Peyer's patch (tissue), 4 donors: ENCODE results near the gene CPPED1. TPM values are rescaled to one million over a fixed set of nuclear protein-coding genes. Genes with fewer than 3 reads are reported as not detected.

Experiments used
- DNase-seq, 3 donors: peaks; one replicate each; pipeline ENCODE4 v3.0.0-alpha.2; 2017 to 2019
- H3K27ac ChIP-seq, 4 donors: fragments of 200-600 bp; sonication (generic); one replicate each; pipeline ENCODE4 v1.5.1; 2016 to 2019
- H3K27me3 ChIP-seq, 2 donors: fragments of 200-600 bp; sonication (generic); one replicate each; pipeline ENCODE4 v1.5.1; 2019
- H3K36me3 ChIP-seq, 3 donors: fragments of 200-600 bp; sonication (generic); one replicate each; pipeline ENCODE4 v1.5.1; 2016 to 2019
- H3K4me1 ChIP-seq, 4 donors: fragments of 200-600 bp; sonication (generic); one replicate each; pipeline ENCODE4 v1.5.1; 2016 to 2019
- H3K4me3 ChIP-seq, 4 donors: fragments of 200-600 bp; sonication (generic); 1 replicate in 3 of 4; 2 replicates in 1 of 4; pipeline ENCODE4 v1.5.1; 2016 to 2019; ENCODE audit warnings: mild to moderate bottlenecking in 1 of 4
- H3K9me3 ChIP-seq, 4 donors: fragments of 200-600 bp; sonication (generic); one replicate each; pipeline ENCODE4 v1.5.1; 2016 to 2019; ENCODE audit warnings: mild to moderate bottlenecking in 1 of 4
- CTCF ChIP-seq, 6 experiments: fragments of 450-650 bp in 4 of 6; fragments of 200-600 bp in 2 of 6; sonication (generic) in 1 of 6; IDR thresholded peaks; one replicate each; pipeline ENCODE4 v1.5.1; 2017 to 2019; ENCODE audit warnings: antibody characterized with exemption in 6 of 6, mild to moderate bottlenecking in 3 of 6, moderate library complexity in 1 of 6
- POLR2A ChIP-seq, 2 donors: fragments of 450-650 bp; IDR thresholded peaks; one replicate each; pipeline ENCODE4 v1.5.1; 2017; ENCODE audit warnings: antibody characterized with exemption in 2 of 2, mild to moderate bottlenecking in 2 of 2, moderate library complexity in 2 of 2
- total RNA-seq, 4 donors: library from RNA; depleted of rRNA; stranded (reverse); fragments of >200 nt; gene quantifications; one replicate each; pipeline ENCODE4 v1.1.0, GENCODE V29; 2016

The CPPED1 gene
- total RNA-seq, 4 donors from 2014 or later, result 26.7 to 47.9 (median 36.3) TPM

DNA sequence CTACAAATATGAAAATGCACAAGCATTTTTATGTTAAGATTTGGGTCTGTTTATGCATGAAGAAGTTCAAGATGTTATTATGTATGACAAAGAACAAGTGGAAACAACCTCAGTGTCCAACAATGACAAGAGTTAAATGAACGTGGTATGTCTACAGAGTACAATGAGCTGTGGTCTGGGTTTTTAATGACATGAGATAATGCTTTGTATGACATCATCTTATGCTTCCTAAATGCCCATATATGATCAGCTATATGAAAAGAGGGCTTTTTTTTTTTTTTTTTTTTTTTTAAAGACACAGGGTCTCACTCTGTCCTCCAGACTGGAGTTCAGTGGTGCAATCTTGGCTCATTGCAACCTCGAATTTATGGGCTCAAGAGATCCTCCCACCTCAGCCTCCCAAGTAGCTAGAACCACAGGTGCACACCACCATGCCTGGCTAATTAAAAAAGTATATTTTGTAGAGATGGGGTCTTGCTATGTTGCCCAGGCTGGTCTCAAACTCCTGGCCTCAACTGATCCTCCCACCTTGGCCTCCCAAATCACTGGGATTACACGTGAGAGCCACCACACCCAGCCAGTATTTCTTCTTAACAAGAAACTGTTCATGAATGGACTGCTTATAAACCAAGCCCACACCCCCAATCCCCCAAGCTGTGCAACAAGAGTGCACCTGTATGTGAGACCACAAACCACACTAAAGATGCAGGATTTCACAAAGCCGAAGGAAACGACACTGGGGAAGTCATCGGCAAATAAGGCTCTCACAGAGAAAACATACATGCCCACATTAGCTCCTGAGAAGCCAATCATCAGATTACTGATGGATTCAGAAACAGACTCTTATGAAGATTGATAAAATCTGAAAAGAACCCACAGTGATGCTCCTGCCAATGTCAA is 114.5 kb downstream of the CPPED1 start:
- H3K27me3 ChIP-seq, result no peaks in the 10 kb centered on the region
- no peaks in the 10 kb centered on the region for H3K4me1 ChIP-seq
- no peak for DNase-seq
- TF ChIP-seq POLR2A (IDR thresholded peaks at IDR 0.05), result no peak
- no peak for TF ChIP-seq CTCF (IDR thresholded peaks at IDR 0.05)
- H3K4me3 ChIP-seq, result no peak overlapping the region
- peaks cover 0 to 11% (median 0%) of the 10 kb centered on the region in 3 donors for H3K36me3 ChIP-seq
- H3K27ac ChIP-seq, result no peak overlapping the region
- no peaks in the 10 kb centered on the region for H3K9me3 ChIP-seq

DNA sequence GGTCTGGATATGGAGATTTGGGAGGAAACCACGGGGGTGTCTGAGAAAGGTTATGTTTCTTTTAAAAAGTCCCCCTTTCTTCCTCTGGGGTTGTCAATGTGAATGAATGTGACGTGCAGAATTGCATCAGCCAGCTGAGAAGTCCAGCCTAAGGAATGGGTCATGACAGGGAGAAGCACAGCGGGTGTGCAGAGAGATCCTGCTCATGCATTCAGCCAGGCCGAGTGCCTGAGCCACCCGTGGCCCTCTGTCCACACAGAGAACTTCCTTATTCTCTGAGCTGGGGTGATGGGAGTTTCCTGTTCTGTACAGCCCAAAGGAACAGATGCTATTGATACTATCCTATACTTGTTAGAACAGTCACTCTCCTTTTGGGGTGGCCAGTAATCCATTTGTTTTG is 117.9 kb downstream of the CPPED1 start:
- no peak for DNase-seq
- Histone ChIP-seq H3K36me3 (no peaks in the 10 kb centered on the region), H3K9me3 (peaks cover 0 to 3% (median 0%) of the 10 kb centered on the region in 4 donors), H3K4me3 (no peak overlapping the region), H3K4me1 (no peaks in the 10 kb centered on the region), H3K27ac (no peak overlapping the region), H3K27me3 (no peaks in the 10 kb centered on the region)
- TF ChIP-seq POLR2A (IDR thresholded peaks at IDR 0.05), result no peak
- TF ChIP-seq CTCF (IDR thresholded peaks at IDR 0.05), result no peak

GRCh38 chr16:12682432-12683165 is 121.1 kb downstream of the CPPED1 start:
- no peaks in the 10 kb centered on the region for H3K27me3 ChIP-seq
- no peak overlapping the region for H3K4me3 ChIP-seq
- TF ChIP-seq POLR2A (IDR thresholded peaks at IDR 0.05) (no peak), CTCF (IDR thresholded peaks at IDR 0.05) (no peak)
- no peaks in the 10 kb centered on the region for H3K36me3 ChIP-seq
- H3K4me1 ChIP-seq, result no peaks in the 10 kb centered on the region
- peaks cover 0 to 3% (median 0%) of the 10 kb centered on the region in 4 donors for H3K9me3 ChIP-seq
- no peak overlapping the region for H3K27ac ChIP-seq
- DNase-seq, result no peak

DNA sequence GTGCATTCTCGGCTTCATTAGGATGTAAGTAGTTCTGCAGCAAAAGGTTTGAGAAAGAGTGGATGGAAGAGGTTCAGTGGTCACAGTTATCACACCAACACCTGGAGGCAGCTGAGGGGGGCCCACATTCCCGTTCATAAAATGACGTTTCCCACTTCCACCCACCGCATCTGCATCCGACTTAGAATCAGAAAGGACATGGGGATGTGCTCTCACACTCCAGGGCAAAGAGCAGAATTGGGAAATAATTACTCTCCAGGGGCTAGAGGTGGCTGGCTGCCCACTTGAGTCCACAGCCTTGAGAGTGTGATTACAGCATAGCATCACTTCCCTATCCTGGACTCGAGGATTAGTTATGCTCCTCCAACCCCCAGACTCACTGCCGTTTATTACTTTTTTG is 122.0 kb downstream of the CPPED1 start:
- no peak for DNase-seq
- no peak for TF ChIP-seq POLR2A (IDR thresholded peaks at IDR 0.05)
- no peak for TF ChIP-seq CTCF (IDR thresholded peaks at IDR 0.05)
- Histone ChIP-seq H3K27me3 (no peaks in the 10 kb centered on the region), H3K4me1 (no peaks in the 10 kb centered on the region), H3K9me3 (peaks cover 0 to 3% (median 0%) of the 10 kb centered on the region in 4 donors), H3K27ac (no peak overlapping the region), H3K36me3 (no peaks in the 10 kb centered on the region), H3K4me3 (no peak overlapping the region)

- Histone ChIP-seq H3K4me1 (no peaks in the 10 kb centered on the region), H3K27ac (no peak overlapping the region), H3K4me3 (no peak overlapping the region), H3K36me3 (no peaks in the 10 kb centered on the region), H3K27me3 (no peaks in the 10 kb centered on the region), H3K9me3 (peaks cover 0 to 3% (median 0%) of the 10 kb centered on the region in 4 donors)
- no peak for DNase-seq
- TF ChIP-seq CTCF (IDR thresholded peaks at IDR 0.05) (no peak), POLR2A (IDR thresholded peaks at IDR 0.05) (no peak)
Measured at GRCh38 chr16:12680531-12680930, 123.2 kb downstream of the CPPED1 start.
